ENCODE measurements around the gene LYAR.
"Not testable (repeated sequence)": the region's sequence is repeated elsewhere in the genome, so short reads cannot be mapped to it uniquely, and the experiment has no call there.

The LYAR gene

DNA sequence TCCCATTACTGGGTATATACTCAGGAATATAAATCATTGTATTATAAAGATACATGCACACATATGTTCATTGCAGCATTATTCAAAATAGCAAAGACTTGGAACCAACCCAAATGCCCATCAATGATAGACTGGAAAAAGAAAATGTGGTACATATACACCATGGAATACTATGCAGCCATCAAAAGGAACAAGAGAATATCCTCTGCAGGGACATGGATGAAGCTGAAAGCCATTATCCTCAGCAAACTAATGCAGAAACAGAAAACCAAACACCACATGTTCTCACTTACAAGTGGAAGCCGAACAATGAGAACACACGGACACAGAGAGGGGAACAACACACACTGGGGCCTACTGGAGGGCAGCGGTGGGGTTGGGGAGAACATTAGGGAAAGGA, 32.2 kb downstream of the LYAR start:
- peak; percentile 52; the same call in 1 of the 2 replicates for TF ChIP-seq ZNF8 (CRISPR knock-in tag; IDR thresholded peaks at IDR 0.05)
- ATAC-seq = not testable (repeated sequence)

DNA sequence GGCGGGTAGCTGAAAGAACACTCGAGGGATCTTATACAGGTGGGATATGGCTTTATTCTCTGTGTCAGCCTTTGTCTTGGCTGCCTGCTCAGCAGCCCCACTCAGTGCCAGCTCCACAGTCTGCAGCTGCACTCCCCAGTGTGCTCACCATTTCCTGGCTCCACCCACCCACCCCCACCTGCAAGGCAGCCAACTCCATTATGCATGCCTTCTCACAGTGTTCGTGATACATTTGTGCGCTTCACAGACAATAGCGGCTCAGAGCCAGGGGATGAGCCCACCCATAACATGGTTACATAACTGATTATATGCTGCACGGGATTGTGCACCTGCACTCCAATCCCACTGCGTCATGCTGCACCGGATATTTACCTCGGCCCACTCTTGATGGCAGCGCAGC, 33.2 kb downstream of the LYAR start:
- no peak for ATAC-seq
- TF ChIP-seq GLIS3 (CRISPR knock-in tag; IDR thresholded peaks at IDR 0.05) (no peak), ZNF8 (CRISPR knock-in tag; IDR thresholded peaks at IDR 0.05) (no peak), OSR1 (CRISPR knock-in tag; IDR thresholded peaks at IDR 0.05) (no peak), ZC3H10 (CRISPR knock-in tag; IDR thresholded peaks at IDR 0.05) (no peak), BACH2 (CRISPR knock-in tag; IDR thresholded peaks at IDR 0.05; ENCODE audit: borderline replicate concordance) (no peak)
- TF ChIP-seq, protein P1, sequence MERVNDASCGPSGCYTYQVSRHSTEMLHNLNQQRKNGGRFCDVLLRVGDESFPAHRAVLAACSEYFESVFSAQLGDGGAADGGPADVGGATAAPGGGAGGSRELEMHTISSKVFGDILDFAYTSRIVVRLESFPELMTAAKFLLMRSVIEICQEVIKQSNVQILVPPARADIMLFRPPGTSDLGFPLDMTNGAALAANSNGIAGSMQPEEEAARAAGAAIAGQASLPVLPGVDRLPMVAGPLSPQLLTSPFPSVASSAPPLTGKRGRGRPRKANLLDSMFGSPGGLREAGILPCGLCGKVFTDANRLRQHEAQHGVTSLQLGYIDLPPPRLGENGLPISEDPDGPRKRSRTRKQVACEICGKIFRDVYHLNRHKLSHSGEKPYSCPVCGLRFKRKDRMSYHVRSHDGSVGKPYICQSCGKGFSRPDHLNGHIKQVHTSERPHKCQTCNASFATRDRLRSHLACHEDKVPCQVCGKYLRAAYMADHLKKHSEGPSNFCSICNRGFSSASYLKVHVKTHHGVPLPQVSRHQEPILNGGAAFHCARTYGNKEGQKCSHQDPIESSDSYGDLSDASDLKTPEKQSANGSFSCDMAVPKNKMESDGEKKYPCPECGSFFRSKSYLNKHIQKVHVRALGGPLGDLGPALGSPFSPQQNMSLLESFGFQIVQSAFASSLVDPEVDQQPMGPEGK (CRISPR knock-in tag; IDR thresholded peaks at IDR 0.05; ENCODE audit: borderline replicate concordance) = no peak
- TF ChIP-seq, protein P2, sequence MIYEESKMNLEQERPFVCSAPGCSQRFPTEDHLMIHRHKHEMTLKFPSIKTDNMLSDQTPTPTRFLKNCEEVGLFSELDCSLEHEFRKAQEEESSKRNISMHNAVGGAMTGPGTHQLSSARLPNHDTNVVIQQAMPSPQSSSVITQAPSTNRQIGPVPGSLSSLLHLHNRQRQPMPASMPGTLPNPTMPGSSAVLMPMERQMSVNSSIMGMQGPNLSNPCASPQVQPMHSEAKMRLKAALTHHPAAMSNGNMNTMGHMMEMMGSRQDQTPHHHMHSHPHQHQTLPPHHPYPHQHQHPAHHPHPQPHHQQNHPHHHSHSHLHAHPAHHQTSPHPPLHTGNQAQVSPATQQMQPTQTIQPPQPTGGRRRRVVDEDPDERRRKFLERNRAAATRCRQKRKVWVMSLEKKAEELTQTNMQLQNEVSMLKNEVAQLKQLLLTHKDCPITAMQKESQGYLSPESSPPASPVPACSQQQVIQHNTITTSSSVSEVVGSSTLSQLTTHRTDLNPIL (CRISPR knock-in tag; IDR thresholded peaks at IDR 0.05; ENCODE audit: low read depth) = no peak

DNA sequence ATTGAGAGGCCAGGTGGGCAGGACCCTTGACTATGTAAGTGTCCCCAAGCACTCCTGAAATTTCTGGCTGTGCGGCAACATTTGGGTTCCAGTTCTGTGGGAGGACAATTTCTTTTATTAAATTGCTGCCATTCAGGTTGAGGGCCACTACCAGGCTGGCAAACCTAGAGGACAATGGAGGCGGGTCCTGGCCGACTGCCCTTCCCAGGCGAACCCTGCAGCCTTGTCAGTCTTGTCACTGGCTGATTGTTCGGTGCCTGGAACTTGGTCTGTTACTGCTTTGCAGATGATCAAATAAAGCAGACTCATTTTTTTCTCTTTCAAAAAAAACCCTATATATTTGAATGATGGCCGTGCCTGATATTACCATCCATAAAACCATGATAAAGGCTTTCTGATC, 35.3 kb downstream of the LYAR start:
- TF ChIP-seq, protein P1 (CRISPR knock-in tag; IDR thresholded peaks at IDR 0.05; ENCODE audit: borderline replicate concordance) = no peak
- TF ChIP-seq BACH2 (CRISPR knock-in tag; IDR thresholded peaks at IDR 0.05; ENCODE audit: borderline replicate concordance) = no peak
- no peak for TF ChIP-seq ZFP3 (CRISPR knock-in tag; IDR thresholded peaks at IDR 0.05)
- no peak for TF ChIP-seq ESRRG (CRISPR knock-in tag; IDR thresholded peaks at IDR 0.05)
- TF ChIP-seq TOX (CRISPR knock-in tag; IDR thresholded peaks at IDR 0.05; ENCODE audit: borderline replicate concordance) = no peak
- no peak for TF ChIP-seq TCF4 (CRISPR knock-in tag; IDR thresholded peaks at IDR 0.05; ENCODE audit: borderline replicate concordance)
- TF ChIP-seq ISL1 (CRISPR knock-in tag; IDR thresholded peaks at IDR 0.05) = no peak
- TF ChIP-seq, protein P3, sequence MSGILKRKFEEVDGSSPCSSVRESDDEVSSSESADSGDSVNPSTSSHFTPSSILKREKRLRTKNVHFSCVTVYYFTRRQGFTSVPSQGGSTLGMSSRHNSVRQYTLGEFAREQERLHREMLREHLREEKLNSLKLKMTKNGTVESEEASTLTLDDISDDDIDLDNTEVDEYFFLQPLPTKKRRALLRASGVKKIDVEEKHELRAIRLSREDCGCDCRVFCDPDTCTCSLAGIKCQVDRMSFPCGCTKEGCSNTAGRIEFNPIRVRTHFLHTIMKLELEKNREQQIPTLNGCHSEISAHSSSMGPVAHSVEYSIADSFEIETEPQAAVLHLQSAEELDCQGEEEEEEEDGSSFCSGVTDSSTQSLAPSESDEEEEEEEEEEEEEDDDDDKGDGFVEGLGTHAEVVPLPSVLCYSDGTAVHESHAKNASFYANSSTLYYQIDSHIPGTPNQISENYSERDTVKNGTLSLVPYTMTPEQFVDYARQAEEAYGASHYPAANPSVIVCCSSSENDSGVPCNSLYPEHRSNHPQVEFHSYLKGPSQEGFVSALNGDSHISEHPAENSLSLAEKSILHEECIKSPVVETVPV (CRISPR knock-in tag; IDR thresholded peaks at IDR 0.05) = no peak
- TF ChIP-seq CSDC2 (CRISPR knock-in tag; IDR thresholded peaks at IDR 0.05) = no peak
- TF ChIP-seq ZNF565 (CRISPR knock-in tag; conservative IDR thresholded peaks at IDR 0.05; ENCODE audit: low read depth) = no peak
- TF ChIP-seq, protein P2 (CRISPR knock-in tag; IDR thresholded peaks at IDR 0.05; ENCODE audit: low read depth) = no peak
- no peak for ATAC-seq

DNA sequence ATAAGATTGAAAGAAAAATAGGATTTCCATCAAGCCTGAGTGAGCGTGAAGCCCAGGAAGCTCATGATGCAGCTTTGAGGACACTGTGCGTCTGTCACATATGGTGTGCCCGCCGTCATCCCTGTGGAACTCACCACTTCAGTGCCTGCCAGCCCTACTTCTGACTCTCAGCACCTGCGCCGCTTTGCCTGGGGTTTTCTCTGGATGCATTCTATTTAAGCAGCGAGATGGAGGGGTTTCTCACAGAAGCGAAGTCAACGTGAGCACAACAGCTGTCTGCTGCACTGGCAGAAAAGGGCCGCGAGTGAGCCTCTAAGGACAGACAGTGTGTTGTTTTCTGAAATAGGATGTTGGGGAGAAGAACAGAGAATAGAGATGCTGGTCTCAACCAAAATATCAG, 35.8 kb downstream of the LYAR start:
- no peak for ATAC-seq
- no peak for TF ChIP-seq RARB (CRISPR knock-in tag; IDR thresholded peaks at IDR 0.05)
- TF ChIP-seq ZC3H10 (CRISPR knock-in tag; IDR thresholded peaks at IDR 0.05) = no peak
- TF ChIP-seq PPARA (CRISPR knock-in tag; IDR thresholded peaks at IDR 0.05; ENCODE audit: borderline replicate concordance) = no peak
- TF ChIP-seq ZNF8 (CRISPR knock-in tag; IDR thresholded peaks at IDR 0.05) = no peak
- no peak for TF ChIP-seq ZFP30 (CRISPR knock-in tag; IDR thresholded peaks at IDR 0.05)
- no peak for TF ChIP-seq GLIS3 (CRISPR knock-in tag; IDR thresholded peaks at IDR 0.05)
- TF ChIP-seq, protein P4, sequence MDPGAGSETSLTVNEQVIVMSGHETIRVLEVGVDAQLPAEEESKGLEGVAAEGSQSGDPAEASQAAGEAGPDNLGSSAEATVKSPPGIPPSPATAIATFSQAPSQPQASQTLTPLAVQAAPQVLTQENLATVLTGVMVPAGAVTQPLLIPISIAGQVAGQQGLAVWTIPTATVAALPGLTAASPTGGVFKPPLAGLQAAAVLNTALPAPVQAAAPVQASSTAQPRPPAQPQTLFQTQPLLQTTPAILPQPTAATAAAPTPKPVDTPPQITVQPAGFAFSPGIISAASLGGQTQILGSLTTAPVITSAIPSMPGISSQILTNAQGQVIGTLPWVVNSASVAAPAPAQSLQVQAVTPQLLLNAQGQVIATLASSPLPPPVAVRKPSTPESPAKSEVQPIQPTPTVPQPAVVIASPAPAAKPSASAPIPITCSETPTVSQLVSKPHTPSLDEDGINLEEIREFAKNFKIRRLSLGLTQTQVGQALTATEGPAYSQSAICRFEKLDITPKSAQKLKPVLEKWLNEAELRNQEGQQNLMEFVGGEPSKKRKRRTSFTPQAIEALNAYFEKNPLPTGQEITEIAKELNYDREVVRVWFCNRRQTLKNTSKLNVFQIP (CRISPR knock-in tag; IDR thresholded peaks at IDR 0.05; ENCODE audit: borderline replicate concordance, low read depth) = no peak
- TF ChIP-seq ZNF565 (CRISPR knock-in tag; conservative IDR thresholded peaks at IDR 0.05; ENCODE audit: low read depth) = no peak
- TF ChIP-seq ARNTL (CRISPR knock-in tag; IDR thresholded peaks at IDR 0.05; ENCODE audit: borderline replicate concordance, low read depth) = no peak
- TF ChIP-seq ZNF70 (CRISPR knock-in tag; IDR thresholded peaks at IDR 0.05) = no peak
- TF ChIP-seq ESRRG (CRISPR knock-in tag; IDR thresholded peaks at IDR 0.05) = no peak
- no peak for TF ChIP-seq CSDC2 (CRISPR knock-in tag; IDR thresholded peaks at IDR 0.05)
